ENCODE results near the gene PARD3.
A peak's percentile ranks its signal among the peaks of the same experiment; 100 is the strongest.

The PARD3 gene

DNA sequence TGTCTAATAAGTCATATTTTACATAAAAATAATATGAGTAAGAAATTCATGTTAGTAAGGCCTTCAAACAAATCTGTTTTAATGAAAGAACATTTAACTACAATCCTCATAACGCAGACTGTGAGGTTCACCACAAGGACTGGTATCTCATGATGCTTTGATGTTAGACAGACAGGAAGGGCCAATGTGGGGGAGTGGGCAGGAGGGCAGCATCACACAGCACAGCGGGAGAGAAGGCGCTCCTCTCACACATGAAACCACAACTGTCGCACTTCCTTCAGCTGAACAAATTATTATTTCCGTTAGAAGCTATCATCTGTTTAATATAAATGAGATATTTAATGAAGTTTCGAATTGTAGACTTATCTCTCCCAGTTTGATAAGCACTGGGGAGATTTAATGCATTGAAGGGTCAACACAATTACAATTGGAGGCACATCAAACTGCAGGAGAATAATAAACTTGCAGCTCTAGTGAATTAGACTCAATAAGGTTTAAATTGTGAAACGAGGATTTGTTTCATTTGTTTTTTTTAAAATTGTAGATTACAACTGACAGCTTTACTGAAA is 466.1 kb downstream of the PARD3 start:
- no peak for DNase-seq (ENCODE audit: low read depth in 2 of 2)

- no peak for DNase-seq (ENCODE audit: low read depth in 2 of 2)
These were observed 467.1 kb downstream of the PARD3 start for GRCh38 chr10:34348021-34348420.

DNA sequence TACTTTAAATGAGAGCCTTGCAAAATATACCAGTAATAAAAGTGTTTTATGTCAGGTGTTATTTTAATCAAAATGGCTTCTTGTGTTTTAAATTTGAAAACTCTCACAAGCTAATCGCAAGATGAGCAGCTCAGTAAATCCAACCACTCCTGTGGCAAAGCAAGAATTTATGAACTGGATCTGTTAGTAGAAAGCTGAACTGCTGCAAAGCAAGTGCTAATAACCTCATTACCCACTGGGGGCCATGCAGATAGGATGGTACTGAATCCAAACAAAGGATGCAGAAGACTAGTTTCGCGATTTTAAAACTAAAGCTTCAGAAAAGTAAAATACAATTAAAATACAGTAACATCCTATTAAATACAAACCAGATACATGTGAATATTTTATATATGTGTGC is 468.0 kb downstream of the PARD3 start:
- DNase-seq (ENCODE audit: low read depth in 2 of 2), result no peak

- no peak for DNase-seq (ENCODE audit: low read depth in 2 of 2)
These were observed 468.5 kb downstream of the PARD3 start for GRCh38 chr10:34346516-34347100.

- no peak for DNase-seq (ENCODE audit: low read depth in 2 of 2)
These were observed 469.7 kb downstream of the PARD3 start for GRCh38 chr10:34345383-34345782.

GRCh38 chr10:34343764-34344163 is 471.3 kb downstream of the PARD3 start:
- no peak for DNase-seq (ENCODE audit: low read depth in 2 of 2)

- no peak for DNase-seq (ENCODE audit: low read depth in 2 of 2)
These were observed 473.6 kb downstream of the PARD3 start for GRCh38 chr10:34341473-34341872.

DNA sequence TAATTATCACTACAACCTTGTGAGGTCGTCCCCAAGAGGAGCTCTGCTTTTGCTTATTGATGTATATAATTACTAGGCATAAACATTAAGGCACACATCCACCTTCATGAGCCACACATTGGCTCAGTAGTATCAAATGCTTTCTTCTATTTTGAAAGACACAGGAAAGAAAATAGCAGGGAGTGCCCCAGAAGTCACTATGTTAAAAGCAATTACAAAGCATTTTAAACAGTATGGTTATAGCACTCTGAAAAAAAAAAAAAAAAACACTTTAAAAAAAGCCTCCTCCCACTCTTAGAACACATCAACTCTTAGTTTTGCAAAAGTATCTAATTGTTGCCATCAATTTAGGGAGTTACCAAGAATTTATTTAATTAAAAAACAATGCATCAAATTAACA is 474.2 kb downstream of the PARD3 start:
- no peak for DNase-seq (ENCODE audit: low read depth in 2 of 2)

- no peak for DNase-seq (ENCODE audit: low read depth in 2 of 2)
These were observed 475.1 kb downstream of the PARD3 start for GRCh38 chr10:34339816-34340553.

GRCh38 chr10:34337917-34338316 is 477.2 kb downstream of the PARD3 start:
- no peak for DNase-seq (ENCODE audit: low read depth in 2 of 2)

- no peak for DNase-seq (ENCODE audit: low read depth in 2 of 2)
These were observed 479.0 kb downstream of the PARD3 start for GRCh38 chr10:34335960-34336690.

DNA sequence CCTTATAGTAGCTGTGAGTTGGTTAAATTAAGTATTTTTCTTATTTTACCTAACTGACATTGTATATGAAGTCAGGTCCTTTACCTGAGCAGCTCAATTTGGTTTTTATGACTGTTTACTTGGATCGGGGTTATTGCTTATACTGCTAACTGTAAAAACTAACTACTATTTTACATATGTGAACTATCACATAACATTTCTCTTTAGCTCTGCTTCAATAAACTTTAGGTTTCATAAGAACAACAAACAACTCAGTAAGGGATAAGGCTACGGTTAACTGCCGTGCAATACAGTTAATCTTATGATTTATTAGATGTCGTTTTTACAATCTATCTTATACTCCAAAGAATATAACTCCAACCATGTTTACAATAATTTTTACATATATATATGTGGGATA is 480.2 kb downstream of the PARD3 start:
- DNase-seq (ENCODE audit: low read depth in 2 of 2), result no peak

DNA sequence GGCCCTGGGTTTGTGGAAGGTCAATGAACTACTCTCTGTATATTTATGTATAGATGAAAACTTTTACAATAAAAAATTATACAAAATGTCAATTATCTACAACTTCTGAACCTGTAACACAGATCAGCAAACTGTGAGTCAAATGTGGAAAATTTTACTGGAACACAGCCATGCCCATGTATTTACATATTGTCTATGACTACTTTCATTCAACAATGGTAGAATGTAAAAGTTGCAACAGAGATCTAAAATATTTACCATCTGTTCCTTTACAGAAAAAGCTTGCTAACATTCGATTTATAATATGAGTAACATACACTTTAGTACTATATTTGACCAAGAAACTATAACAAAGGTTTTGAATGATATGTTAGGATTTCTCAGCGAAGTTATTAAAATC is 481.6 kb downstream of the PARD3 start:
- DNase-seq (ENCODE audit: low read depth in 2 of 2), result peak; percentile 18 to 23

DNA sequence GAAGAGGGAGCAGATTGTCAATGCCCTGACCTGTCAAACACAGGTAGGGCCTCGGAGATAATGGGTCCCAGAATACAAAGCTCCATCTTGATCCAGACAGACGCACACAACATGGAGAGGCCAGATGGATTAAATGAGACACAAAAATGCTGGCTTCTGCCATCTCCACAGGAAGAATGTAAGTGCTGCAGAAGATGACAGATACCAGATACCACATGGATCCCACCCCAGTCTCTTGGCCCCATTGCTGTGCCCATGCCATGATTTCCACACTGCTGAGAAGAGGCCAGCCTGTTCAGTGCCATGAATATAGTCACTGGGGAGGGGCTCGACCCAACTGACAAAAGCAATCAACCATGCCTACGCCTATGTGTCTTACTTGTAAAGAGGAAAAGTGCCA is 487.9 kb downstream of the PARD3 start:
- no peak for DNase-seq (ENCODE audit: low read depth in 2 of 2)

DNA sequence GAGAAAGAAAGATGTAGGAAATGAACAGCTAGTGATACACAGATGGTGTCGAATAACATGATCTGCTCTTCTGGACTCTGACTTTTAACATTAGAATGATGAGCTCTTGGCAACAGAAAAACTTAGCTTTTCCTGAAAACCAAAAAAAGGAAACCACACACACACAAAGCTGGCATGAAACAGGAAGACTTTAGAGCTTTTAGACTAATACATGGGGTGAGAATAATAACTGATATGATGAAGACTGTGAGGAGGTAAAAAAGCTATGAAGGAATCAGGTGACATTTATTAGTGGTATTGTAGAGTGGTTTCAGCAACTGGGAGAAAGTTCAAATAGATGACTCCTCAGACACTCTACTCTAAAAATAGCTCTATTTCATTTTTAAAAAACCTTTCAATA is 491.9 kb downstream of the PARD3 start:
- DNase-seq (ENCODE audit: low read depth in 2 of 2), result peak in 1 of 2 experiments; percentile 31

DNA sequence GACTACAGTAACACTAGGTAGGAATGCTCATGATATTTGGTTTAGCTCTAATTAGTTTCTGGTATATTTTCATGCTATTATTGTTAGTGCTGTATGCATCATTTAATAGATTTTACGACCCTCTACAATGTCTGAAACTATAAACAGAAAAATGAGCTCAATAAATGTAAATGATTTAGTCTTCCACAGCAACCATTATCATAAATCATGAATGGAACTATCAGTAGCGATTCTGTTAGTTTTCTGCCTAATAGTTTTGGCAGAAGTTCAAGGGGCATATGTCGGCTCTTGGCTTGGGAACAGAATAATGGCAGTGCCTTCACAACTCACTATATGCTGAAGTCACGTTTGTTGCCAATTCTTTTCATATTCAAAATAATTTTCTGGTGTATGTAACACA is 494.8 kb downstream of the PARD3 start:
- DNase-seq (ENCODE audit: low read depth in 2 of 2), result peak in 1 of 2 experiments; percentile 17

GRCh38 chr10:34319197-34319846 is 495.8 kb downstream of the PARD3 start:
- DNase-seq (ENCODE audit: low read depth in 2 of 2), result peak; percentile 91 to 92

DNA sequence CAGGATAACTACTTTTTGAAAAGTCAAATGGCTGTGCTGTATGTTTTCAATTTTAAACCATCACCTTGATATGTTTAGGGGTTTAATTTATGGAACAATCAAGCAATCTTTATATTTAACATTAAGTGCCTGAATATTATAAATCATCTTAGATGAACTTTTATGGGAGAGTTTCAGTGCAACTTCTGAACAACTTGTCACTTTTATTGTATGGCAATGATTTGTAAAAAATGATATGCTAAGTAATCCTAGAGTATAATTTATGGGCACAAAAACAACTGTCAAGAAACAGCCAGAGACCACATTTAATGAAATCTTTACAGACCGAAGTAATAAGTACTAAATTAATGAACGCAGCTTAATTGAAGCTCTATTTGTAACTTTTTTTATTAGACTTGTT is 498.9 kb downstream of the PARD3 start:
- DNase-seq (ENCODE audit: low read depth in 2 of 2), result no peak

DNA sequence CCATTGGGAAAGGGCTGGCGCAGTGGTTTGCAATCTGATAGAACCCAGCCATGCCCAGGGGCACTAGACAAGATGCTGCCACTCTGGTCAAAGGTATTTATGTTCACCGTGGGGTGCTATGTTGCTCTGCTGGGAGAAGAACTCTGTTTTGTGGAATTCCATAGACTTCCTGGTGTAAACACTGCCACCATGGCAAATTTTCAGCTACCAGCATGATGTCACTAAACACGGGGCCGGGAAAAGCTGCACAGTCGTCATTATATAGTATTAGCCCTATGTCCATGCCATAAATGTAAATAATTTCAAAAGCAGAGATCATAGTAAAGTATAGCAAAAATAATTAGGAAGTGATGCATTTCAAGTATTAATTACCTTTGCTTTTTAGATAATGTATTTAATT is 500.6 kb downstream of the PARD3 start:
- DNase-seq (ENCODE audit: low read depth in 2 of 2), result no peak

DNA sequence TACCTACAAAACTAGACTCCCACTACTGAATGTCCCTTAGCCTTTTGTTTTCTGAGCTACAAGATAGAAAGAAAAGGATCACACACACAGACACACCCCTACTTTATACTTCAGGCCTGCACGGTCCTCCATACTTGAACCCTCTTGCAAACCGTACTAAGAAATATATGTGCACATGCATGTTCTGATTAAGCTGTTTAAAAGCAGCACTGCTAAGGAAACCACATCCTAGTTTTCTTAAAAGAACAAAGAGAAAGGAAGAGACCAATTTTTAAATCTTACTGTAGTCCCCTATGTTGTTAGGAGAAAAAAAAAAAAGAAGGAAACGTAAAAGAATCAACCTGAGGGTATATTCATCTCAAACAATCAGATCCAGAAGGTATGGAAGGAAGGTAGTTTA is 501.2 kb downstream of the PARD3 start:
- DNase-seq (ENCODE audit: low read depth in 2 of 2), result no peak

DNA sequence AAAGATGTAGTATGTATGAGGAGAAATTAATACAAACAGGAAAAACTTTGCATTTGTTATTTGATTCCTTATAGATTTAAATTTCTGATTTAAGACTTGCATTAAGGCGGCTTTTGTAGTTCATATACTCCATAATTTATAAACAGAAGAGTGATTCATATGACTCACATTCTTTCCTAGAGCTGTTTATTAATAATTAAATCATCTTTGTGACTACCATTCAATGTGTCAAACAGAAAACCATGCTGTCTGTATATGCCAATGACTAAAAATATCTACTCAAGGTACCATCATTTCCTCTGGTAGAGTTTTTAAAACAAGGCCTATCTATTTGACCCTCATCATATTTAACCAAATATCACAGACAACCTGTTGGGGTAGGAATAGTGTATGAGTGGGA is 501.7 kb downstream of the PARD3 start:
- DNase-seq (ENCODE audit: low read depth in 2 of 2), result no peak

DNA sequence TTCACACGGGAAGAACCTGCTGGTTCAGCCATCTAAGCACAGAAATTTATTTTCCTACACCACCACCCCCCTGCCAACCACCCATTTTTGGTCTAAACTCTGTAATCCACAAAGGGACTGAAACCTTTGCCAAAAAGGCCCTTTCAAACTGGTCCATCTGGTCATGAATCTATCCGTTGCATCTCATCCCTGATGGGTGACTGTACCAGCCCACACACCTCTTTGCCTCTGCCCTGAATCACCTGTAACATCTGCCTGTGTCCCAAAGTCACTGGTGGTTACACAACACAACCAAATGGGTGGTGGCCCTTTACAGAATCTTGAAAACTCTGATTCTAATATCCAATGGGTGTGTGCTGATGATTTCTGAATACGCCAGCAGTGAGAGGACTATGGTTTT is 503.4 kb downstream of the PARD3 start:
- no peak for DNase-seq (ENCODE audit: low read depth in 2 of 2)

Measured in fibroblast of skin of left biceps (primary cell).